ACC112 (cell line): ENCODE data around the gene RABGAP1.

Source experiments
- H2AFZ ChIP-seq: fragments of 200-600 bp; sonication (generic); one replicate; pipeline ENCODE4 v1.6.0; 2017; ENCODE audit warnings: antibody characterized with exemption, low read length; ENCODE audit not compliant: unreplicated experiment
- H3K27ac ChIP-seq: fragments of 200-600 bp; sonication (generic); 2 replicates; pipeline ENCODE4 v1.5.1; 2014; ENCODE audit warnings: low read depth, mild to moderate bottlenecking, antibody characterized with exemption, low read length, moderate library complexity
- H3K27me3 ChIP-seq: fragments of 200-600 bp; sonication (generic); 2 replicates; pipeline ENCODE4 v1.6.1; 2014; ENCODE audit warnings: mild to moderate bottlenecking, antibody characterized with exemption, low read length, moderate library complexity, mixed read lengths; ENCODE audit not compliant: insufficient read depth
- H3K36me3 ChIP-seq: fragments of 200-600 bp; sonication (generic); 2 replicates; pipeline ENCODE4 v1.6.1; 2016; ENCODE audit warnings: mild to moderate bottlenecking, antibody characterized with exemption, low read length, moderate library complexity, mixed read lengths; ENCODE audit not compliant: insufficient read depth
- H3K4me1 ChIP-seq: fragments of 200-600 bp; sonication (generic); one replicate; pipeline ENCODE4 v1.6.1; 2016; ENCODE audit warnings: low read length, mixed read lengths; ENCODE audit not compliant: insufficient read depth, unreplicated experiment, control insufficient read depth
- H3K4me3 ChIP-seq: fragments of 200-600 bp; sonication (generic); 2 replicates; pipeline ENCODE4 v1.5.1; 2014; ENCODE audit warnings: mild to moderate bottlenecking, low read depth, low read length
- H3K79me2 ChIP-seq: fragments of 200-600 bp; sonication (generic); one replicate; pipeline ENCODE4 v1.6.0; 2016; ENCODE audit warnings: low read length; ENCODE audit not compliant: control insufficient read depth, unreplicated experiment, insufficient read depth

Gene RABGAP1

DNA sequence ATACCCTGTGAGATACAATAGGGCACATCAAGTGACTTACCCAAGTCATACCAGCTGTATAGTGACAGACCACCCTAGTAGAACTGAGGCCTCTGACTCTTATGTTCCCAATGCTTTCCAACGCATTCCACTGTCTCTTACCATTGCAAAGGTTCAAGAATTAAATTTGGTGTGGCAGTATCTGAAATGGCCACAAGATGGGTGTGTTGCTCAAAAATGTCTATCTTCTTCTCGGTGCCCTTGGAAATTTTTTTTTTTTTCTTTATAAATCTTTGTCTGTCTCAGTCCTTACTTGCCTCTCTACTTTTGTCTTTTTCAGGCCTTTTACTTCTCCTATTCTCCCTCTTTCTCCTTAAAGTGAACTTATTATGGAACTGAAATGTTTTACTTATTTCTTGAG lies 141.0 kb downstream of the RABGAP1 start:
- Histone ChIP-seq H3K79me2 (no peaks in the 10 kb centered on the region), H3K27ac (no peak overlapping the region), H3K27me3 (no peaks in the 10 kb centered on the region), H3K4me1 (no peaks in the 10 kb centered on the region), H2AFZ (no peak overlapping the region), H3K4me3 (no peak overlapping the region), H3K36me3 (peaks cover 6% of the 10 kb centered on the region; the same call in 1 of the 2 replicates)

- no peak overlapping the region for H3K4me3 ChIP-seq
- no peaks in the 10 kb centered on the region for H3K79me2 ChIP-seq
- no peak overlapping the region for H2AFZ ChIP-seq
- peaks cover 3% of the 10 kb centered on the region; the same call in 1 of the 2 replicates for H3K36me3 ChIP-seq
- no peak overlapping the region for H3K27ac ChIP-seq
- H3K27me3 ChIP-seq = no peaks in the 10 kb centered on the region
- H3K4me1 ChIP-seq = no peaks in the 10 kb centered on the region
Observed at GRCh38 chr9:123083680-123084079, 142.9 kb downstream of the RABGAP1 start.

- Histone ChIP-seq H3K79me2 (no peaks in the 10 kb centered on the region), H2AFZ (no peak overlapping the region), H3K36me3 (peaks cover 3% of the 10 kb centered on the region; the same call in 1 of the 2 replicates), H3K4me1 (no peaks in the 10 kb centered on the region), H3K27me3 (no peaks in the 10 kb centered on the region), H3K27ac (no peak overlapping the region), H3K4me3 (no peak overlapping the region)
Observed at GRCh38 chr9:123084256-123084655, 143.4 kb downstream of the RABGAP1 start.

DNA sequence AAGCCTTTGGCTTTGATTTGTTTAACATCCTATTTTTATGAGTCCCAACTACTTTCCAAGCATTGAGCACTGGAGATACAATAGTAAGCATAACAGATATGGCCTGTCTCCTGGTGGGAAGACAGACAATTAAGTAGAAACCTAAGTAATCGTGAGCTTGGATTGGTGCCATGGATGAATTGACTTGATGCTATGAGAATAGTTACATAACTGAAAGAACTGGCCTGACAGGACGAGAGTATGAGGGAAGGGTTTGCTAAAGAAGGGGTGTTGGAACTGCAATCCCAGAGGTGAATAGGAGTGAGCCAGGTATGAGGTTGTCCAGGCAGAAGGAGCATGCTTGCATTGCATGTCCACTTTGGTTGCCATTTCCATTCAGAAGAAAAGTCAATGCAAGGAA lies 145.1 kb downstream of the RABGAP1 start:
- Histone ChIP-seq H3K79me2 (no peaks in the 10 kb centered on the region), H3K36me3 (0 out of 2 replicates have a peak, but pooled peaks cover 8% of the 10 kb centered on the region), H3K4me3 (no peak overlapping the region), H3K4me1 (no peaks in the 10 kb centered on the region), H3K27ac (no peak overlapping the region), H2AFZ (no peak overlapping the region), H3K27me3 (no peaks in the 10 kb centered on the region)

- Histone ChIP-seq H3K79me2 (no peaks in the 10 kb centered on the region), H3K4me3 (no peak overlapping the region), H2AFZ (no peak overlapping the region), H3K36me3 (0 out of 2 replicates have a peak, but pooled peaks cover 5% of the 10 kb centered on the region), H3K4me1 (no peaks in the 10 kb centered on the region), H3K27me3 (no peaks in the 10 kb centered on the region), H3K27ac (no peak overlapping the region)
Observed at GRCh38 chr9:123087359-123087888, 146.6 kb downstream of the RABGAP1 start.

- H3K4me3 ChIP-seq = no peak overlapping the region
Observed at GRCh38 chr9:123089040-123089439, 148.2 kb downstream of the RABGAP1 start.

DNA sequence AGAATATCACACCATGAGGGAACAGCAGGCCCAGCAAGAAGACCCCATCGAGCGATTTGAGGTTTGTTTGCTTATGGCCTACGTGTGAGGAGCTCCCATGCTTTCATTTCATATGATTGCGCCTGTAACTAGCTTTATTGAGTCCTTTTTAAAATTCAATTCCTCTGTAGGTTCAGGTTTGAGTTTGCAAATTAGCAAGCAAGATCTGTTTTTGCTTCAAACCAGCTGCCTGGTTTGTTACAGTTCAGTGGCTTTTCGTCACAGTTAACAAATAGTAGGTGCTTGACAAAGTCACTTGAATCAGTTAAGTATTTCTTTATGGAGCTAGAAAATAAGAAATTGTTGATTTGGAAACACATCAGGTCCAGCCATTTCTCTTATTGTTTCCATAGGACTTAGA lies 149.0 kb downstream of the RABGAP1 start:
- Histone ChIP-seq H3K36me3 (peaks cover 18% of the 10 kb centered on the region; the same call in 1 of the 2 replicates), H3K4me1 (no peaks in the 10 kb centered on the region), H3K79me2 (no peaks in the 10 kb centered on the region), H3K27me3 (no peaks in the 10 kb centered on the region), H2AFZ (no peak overlapping the region), H3K4me3 (no peak overlapping the region), H3K27ac (no peak overlapping the region)

More at GRCh38 chr9:123089040-123089439, 148.2 kb downstream of the RABGAP1 start:
- Histone ChIP-seq H2AFZ (no peak overlapping the region), H3K36me3 (peaks cover 17% of the 10 kb centered on the region; the same call in 1 of the 2 replicates), H3K79me2 (no peaks in the 10 kb centered on the region), H3K4me1 (no peaks in the 10 kb centered on the region), H3K27me3 (no peaks in the 10 kb centered on the region), H3K27ac (no peak overlapping the region)

- Histone ChIP-seq H3K4me1 (no peaks in the 10 kb centered on the region), H2AFZ (no peak overlapping the region), H3K79me2 (no peaks in the 10 kb centered on the region), H3K27me3 (no peaks in the 10 kb centered on the region), H3K4me3 (no peak overlapping the region), H3K27ac (no peak overlapping the region), H3K36me3 (peaks cover 18% of the 10 kb centered on the region; the same call in 1 of the 2 replicates)
Observed at GRCh38 chr9:123090198-123090896, 149.5 kb downstream of the RABGAP1 start.

DNA sequence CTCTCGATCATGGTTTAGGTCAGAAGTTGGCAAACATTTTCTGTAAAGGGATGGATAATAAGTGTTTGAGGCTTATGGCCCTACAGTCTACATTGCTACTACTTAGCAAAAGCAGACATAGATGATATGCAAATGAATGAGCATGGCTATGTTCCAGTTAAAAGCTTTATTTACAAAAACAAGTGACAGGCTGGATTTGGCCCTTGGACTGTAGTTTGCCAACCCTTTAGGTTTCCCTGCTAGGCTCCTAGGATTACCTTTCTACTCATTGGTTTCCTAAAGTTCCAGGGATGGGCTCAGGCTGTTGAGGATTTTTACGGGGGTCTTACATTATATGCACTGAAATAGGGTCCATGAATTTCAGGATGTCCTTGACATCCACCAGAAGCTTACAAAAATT lies 150.1 kb downstream of the RABGAP1 start:
- Histone ChIP-seq H3K36me3 (peaks cover 18% of the 10 kb centered on the region; the same call in 1 of the 2 replicates), H2AFZ (no peak overlapping the region), H3K27ac (no peak overlapping the region), H3K79me2 (no peaks in the 10 kb centered on the region), H3K27me3 (no peaks in the 10 kb centered on the region), H3K4me1 (no peaks in the 10 kb centered on the region), H3K4me3 (no peak overlapping the region)

DNA sequence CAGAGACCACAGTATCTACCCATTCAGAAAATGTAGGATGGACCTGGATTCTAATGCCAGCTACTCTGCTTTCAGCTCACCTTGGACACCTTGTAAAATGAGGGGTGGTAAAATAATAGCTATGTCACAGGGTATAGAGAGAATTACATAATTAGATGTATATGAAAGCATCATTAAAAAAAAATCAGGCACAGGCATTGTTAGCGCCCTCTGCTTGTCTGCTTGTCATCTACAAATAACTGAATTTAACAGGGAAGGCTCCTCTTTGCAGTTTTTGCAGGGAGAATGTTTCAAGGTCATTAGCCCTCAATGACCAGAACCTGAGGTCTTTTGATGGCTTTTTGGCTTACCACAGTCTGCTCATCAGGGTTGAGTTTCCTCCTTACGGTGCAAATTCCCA lies 150.6 kb downstream of the RABGAP1 start:
- H3K4me3 ChIP-seq = no peak overlapping the region
- no peaks in the 10 kb centered on the region for H3K4me1 ChIP-seq
- no peaks in the 10 kb centered on the region for H3K79me2 ChIP-seq
- H2AFZ ChIP-seq = no peak overlapping the region
- H3K27me3 ChIP-seq = no peaks in the 10 kb centered on the region
- H3K36me3 ChIP-seq = peaks cover 18% of the 10 kb centered on the region; the same call in 1 of the 2 replicates
- H3K27ac ChIP-seq = no peak overlapping the region

- no peak overlapping the region for H3K27ac ChIP-seq
- H2AFZ ChIP-seq = no peak overlapping the region
- no peaks in the 10 kb centered on the region for H3K79me2 ChIP-seq
- no peaks in the 10 kb centered on the region for H3K4me1 ChIP-seq
- peaks cover 18% of the 10 kb centered on the region for H3K36me3 ChIP-seq
- H3K4me3 ChIP-seq = no peak overlapping the region
- no peaks in the 10 kb centered on the region for H3K27me3 ChIP-seq
Observed at GRCh38 chr9:123093141-123093540, 152.3 kb downstream of the RABGAP1 start.
